ENCODE results near the gene RBM20.

RBM20 gene

DNA sequence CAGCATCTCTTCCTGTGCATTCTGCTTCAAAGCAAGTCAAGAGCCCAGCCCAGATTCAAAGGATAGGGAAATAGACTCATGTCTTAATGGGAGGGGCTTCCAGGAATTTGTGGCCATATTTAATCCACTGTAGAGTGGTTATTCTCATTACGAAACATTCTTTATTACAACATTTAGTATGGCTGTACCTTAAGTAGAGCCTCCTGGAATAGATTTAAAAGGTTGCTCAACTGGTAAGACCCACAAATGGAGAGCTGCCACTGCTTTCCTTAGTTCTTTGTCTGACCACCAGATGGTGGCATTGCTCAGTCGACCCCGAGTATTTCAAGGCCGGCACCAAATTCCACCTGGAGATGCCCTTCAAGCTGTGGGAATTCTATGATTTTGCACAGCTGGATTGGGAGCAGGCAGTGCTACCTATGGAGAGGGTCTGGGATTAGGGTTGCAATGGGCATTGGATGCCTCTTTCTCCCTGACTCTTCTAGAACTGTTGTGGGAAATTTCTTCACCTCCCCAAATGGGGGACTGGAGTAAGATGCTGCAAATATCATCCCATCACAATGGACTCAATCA is 102.2 kb downstream of the RBM20 start:
- in situ Hi-C loops (cut with MboI; ENCODE audit: low pct_unique_long_range_greater_than_20kb, low sequenced_read_pairs, unreplicated experiment), result loop anchor here (10.0 kb wide), 1 partner anchor 138 kb away; no protein-coding TSS in a partner anchor
- peak; percentile 46 for DNase-seq (ENCODE audit: low spot score)

DNA sequence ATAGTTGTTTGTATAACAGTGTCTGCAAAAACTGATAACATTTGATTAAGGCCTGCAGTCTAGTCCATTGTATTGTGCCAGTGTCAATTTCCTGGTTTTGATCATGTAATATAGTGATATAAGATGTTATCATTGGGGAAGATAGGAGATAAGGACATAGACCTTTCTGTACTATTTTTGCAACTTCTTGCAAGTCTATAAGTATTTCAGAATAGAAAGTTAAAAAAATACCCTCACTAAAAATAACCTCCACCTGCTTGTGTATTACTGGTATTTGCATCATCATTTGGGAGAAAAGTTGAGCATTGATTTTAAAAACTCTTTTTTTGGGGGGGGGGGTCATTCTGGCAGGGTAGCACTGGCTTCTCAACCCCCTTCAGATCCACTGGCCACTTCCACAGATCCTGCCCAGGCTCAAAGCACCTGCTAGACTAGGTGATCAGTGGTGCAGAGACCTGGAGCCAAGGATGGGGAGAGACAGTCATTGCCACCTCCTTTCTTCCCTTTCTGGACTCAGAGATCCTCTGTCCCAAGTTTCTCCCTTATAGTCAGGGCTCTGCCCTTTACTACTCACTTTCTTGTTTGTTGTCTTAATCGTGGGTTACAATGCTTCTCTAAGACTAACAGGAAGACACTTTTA is 103.0 kb downstream of the RBM20 start:
- in situ Hi-C loops (cut with MboI; ENCODE audit: low pct_unique_long_range_greater_than_20kb, low sequenced_read_pairs, unreplicated experiment), result loop anchor here (10.0 kb wide), 1 partner anchor 138 kb away; no protein-coding TSS in a partner anchor
- no peak for DNase-seq (ENCODE audit: low spot score)
- TF ChIP-seq, protein P1, sequence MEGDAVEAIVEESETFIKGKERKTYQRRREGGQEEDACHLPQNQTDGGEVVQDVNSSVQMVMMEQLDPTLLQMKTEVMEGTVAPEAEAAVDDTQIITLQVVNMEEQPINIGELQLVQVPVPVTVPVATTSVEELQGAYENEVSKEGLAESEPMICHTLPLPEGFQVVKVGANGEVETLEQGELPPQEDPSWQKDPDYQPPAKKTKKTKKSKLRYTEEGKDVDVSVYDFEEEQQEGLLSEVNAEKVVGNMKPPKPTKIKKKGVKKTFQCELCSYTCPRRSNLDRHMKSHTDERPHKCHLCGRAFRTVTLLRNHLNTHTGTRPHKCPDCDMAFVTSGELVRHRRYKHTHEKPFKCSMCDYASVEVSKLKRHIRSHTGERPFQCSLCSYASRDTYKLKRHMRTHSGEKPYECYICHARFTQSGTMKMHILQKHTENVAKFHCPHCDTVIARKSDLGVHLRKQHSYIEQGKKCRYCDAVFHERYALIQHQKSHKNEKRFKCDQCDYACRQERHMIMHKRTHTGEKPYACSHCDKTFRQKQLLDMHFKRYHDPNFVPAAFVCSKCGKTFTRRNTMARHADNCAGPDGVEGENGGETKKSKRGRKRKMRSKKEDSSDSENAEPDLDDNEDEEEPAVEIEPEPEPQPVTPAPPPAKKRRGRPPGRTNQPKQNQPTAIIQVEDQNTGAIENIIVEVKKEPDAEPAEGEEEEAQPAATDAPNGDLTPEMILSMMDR (IDR thresholded peaks at IDR 0.05; ENCODE audit: extremely low read depth, insufficient read depth, missing control alignments), result no peak

More for the DNA sequence above, 102.2 kb downstream of the RBM20 start:
- TF ChIP-seq, protein P1 (IDR thresholded peaks at IDR 0.05; ENCODE audit: extremely low read depth, insufficient read depth, missing control alignments), result peak; percentile 60

DNA sequence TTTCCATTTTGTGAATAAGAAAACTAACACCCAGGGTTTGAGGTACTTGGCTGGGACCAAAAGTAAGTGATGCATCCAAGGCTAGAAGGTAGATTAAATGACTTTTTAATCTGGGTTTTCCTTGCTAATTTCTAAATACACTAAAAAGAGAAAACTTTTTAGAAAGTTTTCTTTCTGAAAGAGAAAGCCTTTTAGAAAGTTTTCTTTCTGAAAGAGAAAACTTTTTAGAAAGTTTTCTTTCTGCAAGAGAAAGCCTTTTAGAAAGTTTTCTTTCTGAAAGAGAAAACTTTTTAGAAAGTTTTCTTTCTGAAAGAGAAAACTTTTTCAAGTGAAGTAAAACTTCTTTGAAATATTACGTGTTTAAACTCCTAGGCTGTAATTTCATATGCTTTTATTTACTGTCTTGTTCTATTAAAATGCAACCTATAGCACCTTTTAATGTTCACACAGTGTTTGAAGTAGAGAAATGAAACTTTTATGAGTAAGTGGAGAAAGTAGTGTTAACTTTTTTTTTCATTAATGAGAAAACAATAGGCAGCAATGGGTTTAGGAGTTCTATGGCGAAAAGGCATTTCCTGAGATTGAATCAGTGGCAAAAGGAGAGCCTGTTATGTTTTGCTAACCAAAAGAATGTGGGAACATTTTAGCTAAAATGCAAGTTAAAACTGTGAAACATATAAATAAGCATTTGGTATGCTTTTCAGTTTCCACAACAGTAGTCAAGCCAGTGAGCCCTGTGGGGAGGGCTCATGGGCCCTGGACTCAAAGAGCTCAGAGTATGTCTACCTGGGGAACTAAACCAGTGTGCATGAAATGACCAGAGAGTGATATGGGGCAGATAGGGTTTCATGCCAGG is 103.7 kb downstream of the RBM20 start:
- in situ Hi-C loops (cut with MboI; ENCODE audit: low pct_unique_long_range_greater_than_20kb, low sequenced_read_pairs, unreplicated experiment), result loop anchor here (10.0 kb wide), 1 partner anchor 137 kb away; no protein-coding TSS in a partner anchor
- TF ChIP-seq, protein P1 (IDR thresholded peaks at IDR 0.05; ENCODE audit: extremely low read depth, insufficient read depth, missing control alignments), result no peak
- no peak for DNase-seq (ENCODE audit: low spot score)

DNA sequence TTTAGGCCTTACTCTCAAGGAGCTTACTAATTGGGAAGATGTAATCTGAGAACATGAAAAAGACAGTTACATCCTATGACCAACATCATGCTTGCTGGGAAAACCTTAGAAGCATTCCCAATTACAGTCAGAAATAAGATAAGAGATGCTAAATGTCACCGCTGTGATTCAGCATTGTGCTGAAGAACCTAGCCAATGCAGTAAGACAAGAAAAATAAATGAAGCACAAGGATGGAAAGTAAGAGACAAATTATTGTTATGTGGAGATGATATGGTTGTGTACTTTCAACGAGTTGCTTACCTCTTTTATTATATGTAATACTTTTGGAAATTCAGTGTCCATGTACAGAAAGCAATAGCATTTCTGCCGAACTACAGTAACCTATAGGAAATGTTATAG is 104.8 kb downstream of the RBM20 start:
- DNase-seq (ENCODE audit: low spot score), result no peak
- TF ChIP-seq, protein P1 (IDR thresholded peaks at IDR 0.05; ENCODE audit: extremely low read depth, insufficient read depth, missing control alignments), result no peak
- in situ Hi-C loops (cut with MboI; ENCODE audit: low pct_unique_long_range_greater_than_20kb, low sequenced_read_pairs, unreplicated experiment), result loop anchor here (10.0 kb wide), 1 partner anchor 136 kb away; no protein-coding TSS in a partner anchor

DNA sequence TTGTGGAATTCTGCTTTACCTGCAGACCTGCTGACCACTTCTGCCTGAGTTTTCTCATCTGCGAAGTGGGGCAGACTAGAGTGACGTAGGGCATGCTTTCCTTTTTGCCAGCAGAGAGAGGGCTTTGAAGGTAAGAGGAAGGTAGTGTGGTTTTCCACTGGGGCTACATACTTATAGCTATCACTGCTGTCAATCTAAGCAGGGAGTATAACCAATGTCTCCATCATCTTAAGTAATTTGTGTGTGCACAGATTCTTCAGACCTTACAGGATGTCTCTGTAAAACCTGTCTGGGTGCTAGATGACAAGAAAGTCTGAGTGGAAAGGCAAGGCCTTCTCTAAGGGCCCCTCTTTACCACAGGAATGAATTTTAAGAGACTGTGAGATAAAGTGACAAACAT is 106.8 kb downstream of the RBM20 start:
- in situ Hi-C loops (cut with MboI; ENCODE audit: low pct_unique_long_range_greater_than_20kb, low sequenced_read_pairs, unreplicated experiment), result no loop called here
- TF ChIP-seq, protein P1 (IDR thresholded peaks at IDR 0.05; ENCODE audit: extremely low read depth, insufficient read depth, missing control alignments), result no peak
- DNase-seq (ENCODE audit: low spot score), result no peak

DNA sequence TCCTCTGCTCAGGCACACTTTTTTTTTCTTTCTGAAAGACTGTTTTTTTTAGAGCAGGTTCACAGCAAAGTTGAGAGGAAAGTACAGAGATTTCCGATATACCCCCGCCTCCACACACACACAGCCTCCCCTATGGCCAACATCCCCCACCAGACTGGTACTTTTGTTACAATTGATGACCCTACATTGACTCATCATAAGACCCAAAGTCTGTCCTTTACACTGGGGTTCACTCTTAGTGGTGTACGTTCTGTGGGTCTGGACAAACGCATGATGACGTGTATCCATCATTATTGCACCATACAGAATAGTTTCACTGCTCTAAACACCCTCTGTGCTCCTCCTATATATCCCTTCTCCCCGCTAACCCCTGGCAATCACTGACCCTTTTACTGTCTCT is 107.7 kb downstream of the RBM20 start:
- TF ChIP-seq, protein P1 (IDR thresholded peaks at IDR 0.05; ENCODE audit: extremely low read depth, insufficient read depth, missing control alignments), result no peak
- DNase-seq (ENCODE audit: low spot score), result no peak
- in situ Hi-C loops (cut with MboI; ENCODE audit: low pct_unique_long_range_greater_than_20kb, low sequenced_read_pairs, unreplicated experiment), result no loop called here
